K562 (cell line): Measurements from ENCODE around the gene TPO. TPM values are rescaled to one million over a fixed set of nuclear protein-coding genes. Genes with fewer than 3 reads are reported as not detected.

ENCODE experiments used
- ATAC-seq: fragments of 200-7000 bp; cut with Tn5 transposase; 3 replicates; pipeline ENCODE4 v1.9.1; 2020; ENCODE audit warnings: moderate library complexity
- BruUV-seq: library from RNA; stranded (reverse); fragments of 400-500 nt; replicated peaks from 2 replicates; lab custom pipeline; 2021; lab: Mats Ljungman, UMichigan
- CTCF ChIA-PET: fragments of 300-600 bp; formaldehyde crosslinking; extraction: SDS; loops from one replicate; lab custom pipeline; 2021; ENCODE audit warnings: low intra/inter-chr PET ratio; lab: Yijun Ruan, JAX
- POLR2A ChIA-PET: fragments of 300-600, 350-650 bp; sonication (Branson Sonifier 250); formaldehyde crosslinking; extraction: SDS; loops from one replicate; lab custom pipeline; 2021; ENCODE audit warnings: antibody characterized with exemption, inconsistent platforms; lab: Yijun Ruan, JAX
- DNase-seq, 4 experiments: peaks; one replicate each; pipeline versions ENCODE4 v3.0.0 to v3.0.0-alpha.2; 2011 to 2018; ENCODE audit warnings: low spot score in 3 of 4, mixed read lengths in 3 of 4; ENCODE audit errors: extremely low read depth in 1 of 4
- FAIRE-seq: peaks from 2 replicates; lab custom pipeline; 2011; peaks lifted over from hg19 to GRCh38; lab: Jason Lieb, UNC
- H2AFZ ChIP-seq: 2 replicates; pipeline ENCODE4 v1.6.0; 2011; ENCODE audit warnings: low read depth, low read length, control low read depth, inconsistent platforms
- H3K27ac ChIP-seq: fragments of 200-600 bp; 3 replicates; pipeline ENCODE4 v1.8.0; 2011; ENCODE audit warnings: low read depth, mild to moderate bottlenecking, control low read depth, inconsistent platforms, low read length, moderate library complexity, mixed read lengths; ENCODE audit errors: extremely low read depth
- H3K27me3 ChIP-seq, 2 experiments: fragments of 300-600 bp in 1 of 2; 2 replicates in 1 of 2; 3 replicates in 1 of 2; pipeline versions ENCODE4 v1.6.0 to v1.8.0; 2011; ENCODE audit warnings: inconsistent platforms in 2 of 2, low read length in 2 of 2, mild to moderate bottlenecking in 1 of 2, mixed read lengths in 1 of 2, moderate library complexity in 1 of 2; ENCODE audit not compliant: control insufficient read depth in 2 of 2, insufficient read depth in 2 of 2
- H3K36me3 ChIP-seq: fragments of 300-600 bp; 3 replicates; pipeline ENCODE4 v1.8.0; 2011; ENCODE audit warnings: mild to moderate bottlenecking, low read length, inconsistent platforms; ENCODE audit not compliant: control insufficient read depth, insufficient read depth
- H3K4me1 ChIP-seq, 2 experiments: fragments of 200-600 bp in 1 of 2; replicated peaks in 1 of 2; 2 replicates in 1 of 2; 3 replicates in 1 of 2; pipeline versions ENCODE4 v1.5.1 to v1.8.0; 2011; ENCODE audit warnings: inconsistent platforms in 2 of 2, low read length in 2 of 2, mild to moderate bottlenecking in 1 of 2, mixed read lengths in 1 of 2, moderate library complexity in 1 of 2; ENCODE audit not compliant: control insufficient read depth in 2 of 2, insufficient read depth in 2 of 2
- H3K4me2 ChIP-seq: 2 replicates; pipeline ENCODE4 v1.6.1; 2011; ENCODE audit warnings: low read length, control low read depth, inconsistent platforms, mixed read lengths; ENCODE audit not compliant: insufficient read depth
- H3K4me3 ChIP-seq: fragments of 200-600 bp; sonication (generic), shearing (Covaris generic); 2 replicates; pipeline ENCODE4 v1.5.1; 2016; ENCODE audit warnings: control low read depth, inconsistent platforms
- H3K79me2 ChIP-seq: fragments of 200-600 bp; 3 replicates; pipeline ENCODE4 v1.8.0; 2011; ENCODE audit warnings: low read length, inconsistent platforms; ENCODE audit not compliant: control insufficient read depth, insufficient read depth
- H3K9ac ChIP-seq, 2 experiments: 2 replicates each; pipeline versions ENCODE4 v1.6.0 to v1.6.1; 2011; ENCODE audit warnings: low read depth in 2 of 2, low read length in 2 of 2, control low read depth in 1 of 2, inconsistent platforms in 1 of 2, mild to moderate bottlenecking in 1 of 2, mixed read lengths in 1 of 2; ENCODE audit not compliant: insufficient read depth in 1 of 2
- H3K9me1 ChIP-seq: one replicate; pipeline ENCODE4 v1.6.0; 2011; ENCODE audit warnings: inconsistent platforms, mild to moderate bottlenecking, low read length, moderate library complexity; ENCODE audit not compliant: control insufficient read depth, insufficient read depth
- H3K9me3 ChIP-seq: replicated peaks from 2 replicates; pipeline ENCODE4 v1.5.1; 2011; ENCODE audit warnings: low read depth, low read length, inconsistent platforms; ENCODE audit not compliant: control insufficient read depth, insufficient read depth
- H4K20me1 ChIP-seq: replicated peaks from 2 replicates; pipeline ENCODE4 v1.6.1; 2011; ENCODE audit warnings: low read length, inconsistent platforms, mixed read lengths; ENCODE audit not compliant: control insufficient read depth, insufficient read depth
- EP400 ChIP-seq: fragments of 450-650 bp; IDR thresholded peaks from 2 replicates; pipeline ENCODE4 v1.6.1; 2017; ENCODE audit warnings: antibody characterized with exemption, mild to moderate bottlenecking, moderate library complexity
- FOXA1 ChIP-seq: fragments of 450-650 bp; IDR thresholded peaks from 2 replicates; pipeline ENCODE4 v1.6.1; 2016; ENCODE audit warnings: mild to moderate bottlenecking, borderline replicate concordance
- MCM5 ChIP-seq: fragments of 450-650 bp; IDR thresholded peaks from 2 replicates; pipeline ENCODE4 v1.6.1; 2016; ENCODE audit warnings: low read depth
- MYBL2 ChIP-seq, 2 experiments: fragments of 450-650 bp in 1 of 2; sonication (generic) in 1 of 2; formaldehyde crosslinking in 1 of 2; IDR thresholded peaks; 2 replicates each; pipeline versions ENCODE4 v1.6.1 to v1.8.1; 2017 to 2022; ENCODE audit warnings: borderline replicate concordance in 1 of 2, inconsistent platforms in 1 of 2, low read depth in 1 of 2, mild to moderate bottlenecking in 1 of 2, missing genetic modification reagents in 1 of 2, moderate library complexity in 1 of 2
- SIN3A ChIP-seq, 2 experiments: fragments of 150-350 bp in 1 of 2; IDR thresholded peaks; 2 replicates each; pipeline ENCODE4 v1.6.1; 2011 to 2016; ENCODE audit warnings: borderline replicate concordance in 2 of 2, low read depth in 2 of 2, low read length in 2 of 2, mild to moderate bottlenecking in 2 of 2, moderate library complexity in 2 of 2; ENCODE audit not compliant: control insufficient read depth in 1 of 2
- SIN3B ChIP-seq: fragments of 450-650 bp; IDR thresholded peaks from 2 replicates; pipeline ENCODE4 v1.6.1; 2017; ENCODE audit warnings: low read depth, mild to moderate bottlenecking, moderate library complexity
- SMC3 ChIP-seq: conservative IDR thresholded peaks from 2 replicates; pipeline ENCODE4 v1.6.1; 2011; ENCODE audit warnings: low read depth, low read length, improper control_type of control experiment; ENCODE audit not compliant: insufficient read depth
- TFAM ChIP-seq: fragments of 250-450 bp; sonication (Bioruptor Pico); conservative IDR thresholded peaks from 2 replicates; pipeline ENCODE4 v1.5.0; 2021; ENCODE audit warnings: mild to moderate bottlenecking, moderate library complexity
- TRIM24 ChIP-seq, 2 experiments: fragments of 450-650 bp; IDR thresholded peaks; 2 replicates each; pipeline ENCODE4 v1.6.1; 2016
- TSC22D4 ChIP-seq: fragments of 450-650 bp; IDR thresholded peaks from 2 replicates; pipeline ENCODE4 v1.6.1; 2016; ENCODE audit warnings: missing genetic modification characterization, missing biosample characterization, control low read depth
- ZNF695 ChIP-seq: fragments of 450-650 bp; formaldehyde crosslinking; IDR thresholded peaks from 2 replicates; pipeline ENCODE4 v1.4.0; 2020; ENCODE audit warnings: mild to moderate bottlenecking, moderate library complexity
- WGBS: fragments of 100-300 bp; shearing (Covaris generic); methylation state at CpG from one replicate; pipeline ENCODE4 v1.1.6; 2016; ENCODE audit warnings: low coverage, mixed read lengths; ENCODE audit not compliant: insufficient coverage; ENCODE audit errors: missing lambda C conversion rate; 5-methylcytosine and 5-hydroxymethylcytosine counted together
- in situ Hi-C: fragments of 300-500 bp; cut with MboI; formaldehyde crosslinking; loops from 4 replicates; pipeline ENCODE4 v1.15.0; 2018; ENCODE audit warnings: inconsistent platforms, mixed read lengths
- intact Hi-C: fragments of 100-400 bp; cut with micrococcal nuclease; formaldehyde crosslinking; loops from 2 replicates; pipeline ENCODE4 v1.14.2; 2022
- polyA plus RNA-seq, 8 experiments: library from polyadenylated mRNA; depleted of rRNA in 4 of 8; stranded (reverse) in 5 of 8; unstranded in 3 of 8; fragments of >200 nt; fragmentation: Nextera tagmentation in 2 of 8; fragmentation: Illumina TruSeq in 1 of 8; extraction: Ambion mirVana in 2 of 8; extraction: Trizol in 1 of 8; gene quantifications; 2 replicates each; pipeline versions ENCODE4 v1.2.1 to v1.2.3, GENCODE V29; 2011 to 2014; ENCODE audit warnings: inconsistent platforms in 1 of 8, missing spikeins in 1 of 8
- total RNA-seq, 7 experiments: library from RNA; depleted of rRNA in 6 of 7; stranded (reverse); fragments of >200 nt in 6 of 7; fragmentation: Illumina TruSeq in 2 of 7; extraction: Trizol in 2 of 7; gene quantifications; 2 replicates each; pipeline versions ENCODE4 v1.2.1 to v1.2.3, GENCODE V29; 2011 to 2021; ENCODE audit warnings: low replicate concordance in 1 of 7
- TF ChIP-seq, protein P1 (sequence below), 2 experiments: IDR thresholded peaks; 2 replicates each; pipeline ENCODE4 v1.6.1; 2011; ENCODE audit warnings: borderline replicate concordance in 1 of 2, control low read depth in 1 of 2, low read depth in 1 of 2, low read length in 1 of 2, mild to moderate bottlenecking in 1 of 2, mixed read lengths in 1 of 2, moderate library complexity in 1 of 2; ENCODE audit not compliant: insufficient read depth in 1 of 2, insufficient read length in 1 of 2, poor library complexity in 1 of 2, severe bottlenecking in 1 of 2; ENCODE audit errors: extremely low read depth in 1 of 2

Gene TPO
- total and polyA plus RNA-seq, 9 of the 15 experiments (the other 6 are each of a cell fraction or from before 2014, with no cell fraction given): not detected

DNA sequence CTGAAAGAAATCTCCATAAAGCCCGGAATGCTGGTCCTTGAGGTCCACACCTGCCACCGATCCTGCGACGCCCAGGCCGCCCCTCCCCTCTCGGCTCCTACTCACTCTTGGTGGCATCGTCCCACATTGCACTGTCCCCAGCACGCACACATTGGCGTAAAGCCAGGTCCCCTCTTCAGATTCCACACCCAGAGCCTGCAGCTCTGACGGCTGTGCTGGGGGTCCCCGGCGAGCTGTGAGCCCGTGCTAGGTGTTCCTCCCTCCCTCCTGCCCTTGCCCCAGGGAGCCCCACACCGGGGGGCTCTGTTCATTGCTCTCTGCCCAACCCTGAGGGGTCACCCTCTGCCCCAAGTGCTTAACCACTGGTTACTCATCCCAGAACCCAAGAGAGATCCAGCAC, 8.5 kb downstream of the TPO start (continued):
- TF ChIP-seq SMC3: no peak
- TF ChIP-seq SIN3A (IDR thresholded peaks at IDR 0.05; ENCODE audit: borderline replicate concordance in 2 of 2, control insufficient read depth in 1 of 2, low read depth in 2 of 2, low read length in 2 of 2): no peak
- no peak for TF ChIP-seq TRIM24 (IDR thresholded peaks at IDR 0.05)
- TF ChIP-seq SIN3B: no peak
- no peak for TF ChIP-seq MYBL2 (IDR thresholded peaks at IDR 0.05; ENCODE audit: low read depth)
- TF ChIP-seq MYBL2 (CRISPR knock-in tag; IDR thresholded peaks at IDR 0.05; ENCODE audit: borderline replicate concordance): no peak
- no peak for TF ChIP-seq MCM5
- no peak for TF ChIP-seq TFAM (CRISPR knock-in tag)
- TF ChIP-seq FOXA1: no peak
- no peak for TF ChIP-seq EP400
- no peak for TF ChIP-seq TSC22D4

DNA sequence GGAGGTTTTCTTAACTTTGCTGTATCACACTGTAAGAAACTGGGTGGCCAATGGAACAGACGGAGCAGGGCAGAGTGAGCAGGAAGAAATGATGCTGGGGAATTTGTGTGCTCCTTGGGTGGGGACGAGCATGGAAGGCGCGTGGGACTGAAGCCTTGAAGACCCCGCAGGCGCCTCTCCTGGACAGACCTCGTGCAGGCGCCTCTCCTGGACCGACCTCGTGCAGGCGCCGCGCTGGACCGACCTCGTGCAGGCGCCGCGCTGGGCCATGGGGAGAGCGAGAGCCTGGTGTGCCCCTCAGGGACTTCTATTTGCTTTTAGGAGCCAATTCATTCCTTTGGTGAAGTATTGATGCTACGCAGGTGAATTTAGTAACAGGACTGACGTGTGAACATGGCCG, 8.9 kb downstream of the TPO start:
- H3K27me3 ChIP-seq: peaks cover 0 to 27% of the 10 kb centered on the region in 2 experiments; a peak in 3 of 5 replicates
- no peak overlapping the region for H3K4me2 ChIP-seq
- no peak overlapping the region for H3K9ac ChIP-seq
- WGBS: 12% methylated on average over 22 of the region's 22 CpGs
- no peaks in the 10 kb centered on the region for H4K20me1 ChIP-seq
- no peaks in the 10 kb centered on the region for H3K9me1 ChIP-seq
- BruUV-seq: no TSS peak
- TF ChIP-seq, protein P1, sequence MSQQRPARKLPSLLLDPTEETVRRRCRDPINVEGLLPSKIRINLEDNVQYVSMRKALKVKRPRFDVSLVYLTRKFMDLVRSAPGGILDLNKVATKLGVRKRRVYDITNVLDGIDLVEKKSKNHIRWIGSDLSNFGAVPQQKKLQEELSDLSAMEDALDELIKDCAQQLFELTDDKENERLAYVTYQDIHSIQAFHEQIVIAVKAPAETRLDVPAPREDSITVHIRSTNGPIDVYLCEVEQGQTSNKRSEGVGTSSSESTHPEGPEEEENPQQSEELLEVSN (IDR thresholded peaks at IDR 0.05; ENCODE audit: borderline replicate concordance in 1 of 2, extremely low read depth in 1 of 2, insufficient read depth in 1 of 2, insufficient read length in 1 of 2, low read depth in 1 of 2, low read length in 1 of 2, poor library complexity in 1 of 2, severe bottlenecking in 1 of 2): peak in 1 of 2 experiments; percentile 53
- TF ChIP-seq ZNF695 (CRISPR knock-in tag): no peak
- H3K9me3 ChIP-seq: no peaks in the 10 kb centered on the region
- no peak overlapping the region for H3K27ac ChIP-seq
- intact Hi-C loops: no loop called here
- POLR2A ChIA-PET: no interaction called here
- ATAC-seq: no peak
- H3K36me3 ChIP-seq: no peaks in the 10 kb centered on the region
- no peak for FAIRE-seq
- no peak overlapping the region for H2AFZ ChIP-seq
- CTCF ChIA-PET: no interaction called here
- no peak overlapping the region for H3K4me3 ChIP-seq
- no peaks in the 10 kb centered on the region for H3K79me2 ChIP-seq
- no peaks in the 10 kb centered on the region for H3K4me1 ChIP-seq
- DNase-seq: no peak
- in situ Hi-C loops: no loop called here
